ENCODE results near the gene MNAT1.

The MNAT1 gene

GRCh38 chr14:60878121-60878520, 143.6 kb downstream of the MNAT1 start (continued):
- TF ChIP-seq BCL11A (tag by site-specific recombination; IDR thresholded peaks at IDR 0.05; ENCODE audit: low read depth) (no peak), ZNF416 (tag by site-specific recombination; IDR thresholded peaks at IDR 0.05) (no peak), ZNF121 (tag by site-specific recombination; IDR thresholded peaks at IDR 0.05) (no peak)

- TF ChIP-seq ZNF391 (tag by site-specific recombination; IDR thresholded peaks at IDR 0.05; ENCODE audit: borderline replicate concordance, low read depth) (no peak), ZNF174 (tag by site-specific recombination; IDR thresholded peaks at IDR 0.05) (no peak), ZNF133 (tag by site-specific recombination; IDR thresholded peaks at IDR 0.05) (no peak), PBX3 (CRISPR knock-in tag; IDR thresholded peaks at IDR 0.05) (no peak), ZSCAN5A (tag by site-specific recombination; IDR thresholded peaks at IDR 0.05) (no peak), ZNF521 (tag by site-specific recombination; IDR thresholded peaks at IDR 0.05) (no peak)
- Histone ChIP-seq H3K9me3 (ENCODE audit: control insufficient read depth, insufficient read depth, low read depth, low read length) (no peaks in the 10 kb centered on the region), H3K4me3 (ENCODE audit: low read depth, low read length) (no peak overlapping the region), H3K36me3 (ENCODE audit: control insufficient read depth in 2 of 2, insufficient read depth in 1 of 2, low read length in 2 of 2) (peaks cover 7 to 13% of the 10 kb centered on the region in 2 experiments; a peak in 2 of 3 replicates), H3K27ac (ENCODE audit: extremely low read depth, low read depth, low read length) (no peak overlapping the region), H3K4me1 (ENCODE audit: control insufficient read depth, insufficient read depth, low read length) (no peaks in the 10 kb centered on the region)
- ChIA-PET CTCF (no interaction called here), POLR2A (no interaction called here)
Observed at GRCh38 chr14:60878536-60878935, 144.0 kb downstream of the MNAT1 start.

GRCh38 chr14:60882219-60882618, 147.7 kb downstream of the MNAT1 start:
- ChIA-PET CTCF (interaction anchor here (0.6 kb wide), 1 partner anchor 182 kb away, joined by 3 read pairs; no protein-coding TSS in a partner anchor), POLR2A (interaction anchor here (0.6 kb wide), 1 partner anchor 24 kb away, joined by 3 read pairs; no protein-coding TSS in a partner anchor)
- Histone ChIP-seq H3K9me3 (ENCODE audit: control insufficient read depth, insufficient read depth, low read depth, low read length) (no peaks in the 10 kb centered on the region), H3K4me3 (ENCODE audit: low read depth, low read length) (no peak overlapping the region), H3K4me1 (ENCODE audit: control insufficient read depth, insufficient read depth, low read length) (no peaks in the 10 kb centered on the region), H3K36me3 (ENCODE audit: control insufficient read depth in 2 of 2, insufficient read depth in 1 of 2, low read length in 2 of 2) (peaks cover 10 to 13% of the 10 kb centered on the region in 2 experiments), H3K27ac (ENCODE audit: extremely low read depth, low read depth, low read length) (no peak overlapping the region)
- TF ChIP-seq ZNF133 (tag by site-specific recombination; IDR thresholded peaks at IDR 0.05) (peak; percentile 67; the same call in 1 of the 2 replicates), ZBTB10 (tag by site-specific recombination; IDR thresholded peaks at IDR 0.05) (no peak), ZNF280C (tag by site-specific recombination; IDR thresholded peaks at IDR 0.05) (no peak), ZNF704 (tag by site-specific recombination; IDR thresholded peaks at IDR 0.05) (no peak), ZNF580 (tag by site-specific recombination; IDR thresholded peaks at IDR 0.05) (peak; percentile 86), INSM2 (tag by site-specific recombination; IDR thresholded peaks at IDR 0.05) (no peak), ZNF521 (tag by site-specific recombination; IDR thresholded peaks at IDR 0.05) (no peak), RBAK (tag by site-specific recombination; IDR thresholded peaks at IDR 0.05) (no peak), ZNF843 (tag by site-specific recombination; IDR thresholded peaks at IDR 0.05) (no peak), ZNF707 (tag by site-specific recombination; IDR thresholded peaks at IDR 0.05) (no peak), ZNF174 (tag by site-specific recombination; IDR thresholded peaks at IDR 0.05) (no peak), GLIS2 (tag by site-specific recombination; IDR thresholded peaks at IDR 0.05) (no peak), ZNF624 (tag by site-specific recombination; IDR thresholded peaks at IDR 0.05) (no peak), ZIC2 (tag by site-specific recombination; IDR thresholded peaks at IDR 0.05) (no peak), OSR2 (tag by site-specific recombination; IDR thresholded peaks at IDR 0.05) (no peak), ZNF24 (tag by site-specific recombination; IDR thresholded peaks at IDR 0.05) (no peak), OVOL3 (tag by site-specific recombination; IDR thresholded peaks at IDR 0.05) (no peak), ZNF391 (tag by site-specific recombination; IDR thresholded peaks at IDR 0.05; ENCODE audit: borderline replicate concordance, low read depth) (no peak)

Data from HEK293 (cell line).